H1 (cell line): ENCODE measurements around the gene RAD51B. TPM values are rescaled to one million over a fixed set of nuclear protein-coding genes. Genes with fewer than 3 reads are reported as not detected.
A peak's percentile ranks its signal among the peaks of the same experiment; 100 is the strongest.

Experiments used
- CTCF ChIA-PET: fragments of 300-600 bp; sonication (Branson Sonifier 250); formaldehyde crosslinking; loops from one replicate; lab custom pipeline; 2021; ENCODE audit not compliant: partially characterized antibody; lab: Charles Lee
- POLR2A ChIA-PET: fragments of 300-600 bp; sonication (Branson Sonifier 250); formaldehyde crosslinking; loops from one replicate; lab custom pipeline; 2021; ENCODE audit warnings: inconsistent platforms; ENCODE audit not compliant: partially characterized antibody; lab: Charles Lee
- DNase-seq, 2 experiments: peaks; one replicate each; pipeline versions ENCODE4 v3.0.0 to v3.0.0-alpha.2; 2010 to 2022; ENCODE audit warnings: low spot score in 2 of 2, low read depth in 1 of 2, mixed read lengths in 1 of 2
- FAIRE-seq: peaks from 2 replicates; lab custom pipeline; 2011; peaks lifted over from hg19 to GRCh38; lab: Jason Lieb, UNC
- H2AFZ ChIP-seq: 2 replicates; pipeline ENCODE4 v1.8.1; 2012; ENCODE audit warnings: low read length, inconsistent platforms
- H2AK5ac ChIP-seq: 2 replicates; pipeline ENCODE4 v1.6.1; 2013; ENCODE audit warnings: low read depth, low read length
- H2BK120ac ChIP-seq: replicated peaks from 2 replicates; pipeline ENCODE3; 2013; ENCODE audit warnings: low read depth, low read length, inconsistent platforms
- H2BK12ac ChIP-seq: 2 replicates; pipeline ENCODE4 v1.6.1; 2013; ENCODE audit warnings: low read depth, low read length
- H2BK15ac ChIP-seq: 2 replicates; pipeline ENCODE4 v1.6.1; 2013; ENCODE audit warnings: low read length
- H2BK20ac ChIP-seq: 2 replicates; pipeline ENCODE4 v1.6.1; 2013; ENCODE audit warnings: low read length
- H2BK5ac ChIP-seq: 2 replicates; pipeline ENCODE4 v1.6.1; 2013; ENCODE audit warnings: low read depth, low read length
- H3K14ac ChIP-seq: 2 replicates; pipeline ENCODE4 v1.6.1; 2013; ENCODE audit warnings: inconsistent platforms; ENCODE audit not compliant: insufficient read length
- H3K18ac ChIP-seq: 2 replicates; pipeline ENCODE4 v1.6.1; 2013; ENCODE audit warnings: low read length; ENCODE audit errors: extremely low read depth
- H3K23ac ChIP-seq: 2 replicates; pipeline ENCODE4 v1.6.1; 2013; ENCODE audit warnings: inconsistent platforms; ENCODE audit not compliant: insufficient read length
- H3K23me2 ChIP-seq: 2 replicates; pipeline ENCODE4 v1.6.1; 2013; ENCODE audit warnings: low read depth, low read length
- H3K27ac ChIP-seq: 2 replicates; pipeline ENCODE4 v1.6.1; 2011; ENCODE audit warnings: low read depth, low read length, inconsistent platforms
- H3K27me3 ChIP-seq, 4 experiments: replicated peaks in 1 of 4; 1 replicate in 1 of 4; 2 replicates in 3 of 4; pipeline versions ENCODE4 v1.6.1 to v1.8.1; 2011 to 2013; ENCODE audit warnings: low read length in 3 of 4, mild to moderate bottlenecking in 3 of 4, inconsistent platforms in 2 of 4, mixed read lengths in 2 of 4, moderate library complexity in 1 of 4; ENCODE audit not compliant: control insufficient read depth in 3 of 4, insufficient read depth in 3 of 4; ENCODE audit errors: extremely low read depth in 1 of 4
- H3K36me3 ChIP-seq, 4 experiments: 2 replicates each; pipeline versions ENCODE4 v1.6.1 to v1.8.1; 2011 to 2013; ENCODE audit warnings: mild to moderate bottlenecking in 4 of 4, low read length in 3 of 4, moderate library complexity in 2 of 4, control low read depth in 1 of 4, inconsistent platforms in 1 of 4; ENCODE audit not compliant: insufficient read depth in 4 of 4, control insufficient read depth in 2 of 4
- H3K4ac ChIP-seq: replicated peaks from 2 replicates; pipeline ENCODE3; 2013; ENCODE audit warnings: low read length, low read depth, mixed read lengths, inconsistent platforms; ENCODE audit not compliant: insufficient read length
- H3K4me1 ChIP-seq, 4 experiments: replicated peaks in 1 of 4; 1 replicate in 1 of 4; 2 replicates in 3 of 4; pipeline versions ENCODE4 v1.6.1 to v1.8.1; 2011 to 2013; ENCODE audit warnings: low read length in 3 of 4, inconsistent platforms in 2 of 4, mixed read lengths in 1 of 4; ENCODE audit not compliant: insufficient read depth in 4 of 4, control insufficient read depth in 3 of 4
- H3K4me2 ChIP-seq, 2 experiments: 2 replicates each; pipeline versions ENCODE4 v1.6.1 to v1.8.1; 2011 to 2013; ENCODE audit warnings: low read depth in 2 of 2, low read length in 2 of 2, control low read depth in 1 of 2, inconsistent platforms in 1 of 2, mild to moderate bottlenecking in 1 of 2; ENCODE audit not compliant: insufficient read depth in 1 of 2
- H3K4me3 ChIP-seq, 4 experiments: fragments of 200-600, 300-600 bp in 1 of 4; sonication (generic), shearing (Covaris generic), sonication (Bioruptor Twin) in 1 of 4; 2 replicates each; pipeline versions ENCODE4 v1.5.1 to v1.8.1; 2011 to 2016; ENCODE audit warnings: low read length in 4 of 4, low read depth in 3 of 4, control low read depth in 2 of 4, inconsistent platforms in 2 of 4, mild to moderate bottlenecking in 2 of 4, mixed read lengths in 1 of 4, moderate library complexity in 1 of 4; ENCODE audit not compliant: insufficient read depth in 2 of 4; ENCODE audit errors: extremely low read depth in 1 of 4
- H3K56ac ChIP-seq: replicated peaks from 2 replicates; pipeline ENCODE3; 2013; ENCODE audit warnings: low read depth, mild to moderate bottlenecking, mixed read lengths, low read length, inconsistent platforms; ENCODE audit not compliant: insufficient read length
- H3K79me1 ChIP-seq: 2 replicates; pipeline ENCODE4 v1.6.1; 2013; ENCODE audit warnings: low read depth, low read length, control low read depth
- H3K79me2 ChIP-seq, 2 experiments: 2 replicates each; pipeline versions ENCODE4 v1.6.1 to v1.8.1; 2012 to 2013; ENCODE audit warnings: low read length in 2 of 2, mild to moderate bottlenecking in 2 of 2, inconsistent platforms in 1 of 2; ENCODE audit not compliant: insufficient read depth in 2 of 2, control insufficient read depth in 1 of 2
- H3K9ac ChIP-seq, 4 experiments: replicated peaks in 1 of 4; 1 replicate in 1 of 4; 2 replicates in 3 of 4; pipeline versions ENCODE4 v1.6.1 to v1.8.1; 2011 to 2013; ENCODE audit warnings: low read depth in 3 of 4, low read length in 3 of 4, control low read depth in 2 of 4, mild to moderate bottlenecking in 2 of 4, moderate library complexity in 2 of 4, inconsistent platforms in 1 of 4; ENCODE audit errors: extremely low read depth in 1 of 4
- H3K9me3 ChIP-seq, 2 experiments: 2 replicates each; pipeline versions ENCODE4 v1.6.1 to v1.8.1; 2012 to 2013; ENCODE audit warnings: mild to moderate bottlenecking in 2 of 2, moderate library complexity in 2 of 2, control low read depth in 1 of 2, inconsistent platforms in 1 of 2, low read depth in 1 of 2, low read length in 1 of 2, mixed read lengths in 1 of 2; ENCODE audit not compliant: insufficient read depth in 2 of 2
- H4K20me1 ChIP-seq, 2 experiments: replicated peaks in 1 of 2; 2 replicates each; pipeline versions ENCODE3 to v1.8.1; 2011 to 2013; ENCODE audit warnings: inconsistent platforms in 2 of 2, low read length in 2 of 2, mild to moderate bottlenecking in 1 of 2; ENCODE audit not compliant: insufficient read depth in 2 of 2, control insufficient read depth in 1 of 2
- H4K5ac ChIP-seq: 2 replicates; pipeline ENCODE4 v1.6.1; 2013; ENCODE audit warnings: low read length, low read depth, mixed read lengths, inconsistent platforms; ENCODE audit not compliant: insufficient read length
- H4K8ac ChIP-seq: 2 replicates; pipeline ENCODE4 v1.8.0; 2013; ENCODE audit warnings: mild to moderate bottlenecking, moderate library complexity, low read length, inconsistent platforms; ENCODE audit not compliant: insufficient read depth; ENCODE audit errors: extremely low read depth
- H4K91ac ChIP-seq: replicated peaks from 2 replicates; pipeline ENCODE3; 2013; ENCODE audit warnings: low read length, mixed read lengths, inconsistent platforms; ENCODE audit not compliant: insufficient read length
- BCL11A ChIP-seq, 2 experiments: IDR thresholded peaks; one replicate each; pipeline ENCODE4 v1.6.1; 2011; ENCODE audit warnings: low read depth in 2 of 2, low read length in 2 of 2, mild to moderate bottlenecking in 2 of 2
- CTCF ChIP-seq, 3 experiments: IDR thresholded peaks; 1 replicate in 2 of 3; 2 replicates in 1 of 3; pipeline versions ENCODE4 v1.5.1 to v1.6.1; 2011; ENCODE audit warnings: low read length in 3 of 3, mild to moderate bottlenecking in 3 of 3, inconsistent platforms in 2 of 3, low read depth in 1 of 3, moderate library complexity in 1 of 3; ENCODE audit not compliant: insufficient read depth in 1 of 3; ENCODE audit errors: control extremely low read depth in 1 of 3
- KDM5A ChIP-seq: fragments of 200-600 bp; IDR thresholded peaks from 2 replicates; pipeline ENCODE4 v1.7.1; 2012; ENCODE audit warnings: mild to moderate bottlenecking, low read length, inconsistent platforms, mixed read lengths
- MAX ChIP-seq: IDR thresholded peaks from 2 replicates; pipeline ENCODE4 v1.6.1; 2012; ENCODE audit warnings: inconsistent platforms
- NRF1 ChIP-seq: IDR thresholded peaks from 2 replicates; pipeline ENCODE4 v1.6.1; 2011; ENCODE audit warnings: mild to moderate bottlenecking, low read depth, low read length, improper control_type of control experiment
- PHF8 ChIP-seq: fragments of 200-600 bp; sonication (generic); conservative IDR thresholded peaks from 2 replicates; pipeline ENCODE4 v1.7.1; 2012; ENCODE audit warnings: low read depth, mild to moderate bottlenecking, inconsistent platforms, low read length, moderate library complexity
- RXRA ChIP-seq: IDR thresholded peaks from 2 replicates; pipeline ENCODE4 v1.6.1; 2011; ENCODE audit warnings: low read depth, mild to moderate bottlenecking, low read length, moderate library complexity; ENCODE audit not compliant: insufficient read depth
- TAF1 ChIP-seq: IDR thresholded peaks from 2 replicates; pipeline ENCODE4 v1.6.1; 2011; ENCODE audit warnings: mild to moderate bottlenecking, low read depth, low read length
- YY1 ChIP-seq: IDR thresholded peaks from 2 replicates; pipeline ENCODE4 v1.6.1; 2011; ENCODE audit warnings: low read depth, mild to moderate bottlenecking, low read length
- WGBS, 2 experiments: shearing (Covaris generic) in 1 of 2; methylation state at CpG; one replicate each; pipeline versions ENCODE4 v1.1.6 to v1.1.7; 2013 to 2015; ENCODE audit warnings: low lambda C conversion rate in 2 of 2, mixed read lengths in 2 of 2, inconsistent platforms in 1 of 2, low coverage in 1 of 2, missing lambda C conversion rate in 1 of 2; ENCODE audit not compliant: insufficient replicate concordance in 2 of 2, insufficient coverage in 1 of 2, insufficient read length in 1 of 2; ENCODE audit errors: extremely low coverage in 1 of 2, missing lambda C conversion rate in 1 of 2; 5-methylcytosine and 5-hydroxymethylcytosine counted together
- polyA plus RNA-seq, 7 experiments: library from polyadenylated mRNA; depleted of rRNA in 3 of 7; stranded (reverse) in 5 of 7; unstranded in 2 of 7; fragments of >200 nt in 5 of 7; fragments of 200-250 nt in 2 of 7; gene quantifications; 1 replicate in 5 of 7; 2 replicates in 1 of 7; 4 replicates in 1 of 7; pipeline versions ENCODE4 v1.2.1 to v1.2.3, GENCODE V29; 2011 to 2013; ENCODE audit warnings: missing spikeins in 2 of 7, mixed read lengths in 2 of 7
- total RNA-seq: library from RNA; stranded (reverse); fragmentation: NEBNext Ultra II Directional; extraction: Animal tissue kit (Norgen Biotek cat#: 25700); gene quantifications from 2 replicates; pipeline ENCODE4 v1.2.1, GENCODE V29; 2021

Gene RAD51B
- total and polyA plus RNA-seq, 2 of the 8 experiments (the other 6 are each of a cell fraction or from before 2014, with no cell fraction given): 3.9 to 14.9 TPM

DNA sequence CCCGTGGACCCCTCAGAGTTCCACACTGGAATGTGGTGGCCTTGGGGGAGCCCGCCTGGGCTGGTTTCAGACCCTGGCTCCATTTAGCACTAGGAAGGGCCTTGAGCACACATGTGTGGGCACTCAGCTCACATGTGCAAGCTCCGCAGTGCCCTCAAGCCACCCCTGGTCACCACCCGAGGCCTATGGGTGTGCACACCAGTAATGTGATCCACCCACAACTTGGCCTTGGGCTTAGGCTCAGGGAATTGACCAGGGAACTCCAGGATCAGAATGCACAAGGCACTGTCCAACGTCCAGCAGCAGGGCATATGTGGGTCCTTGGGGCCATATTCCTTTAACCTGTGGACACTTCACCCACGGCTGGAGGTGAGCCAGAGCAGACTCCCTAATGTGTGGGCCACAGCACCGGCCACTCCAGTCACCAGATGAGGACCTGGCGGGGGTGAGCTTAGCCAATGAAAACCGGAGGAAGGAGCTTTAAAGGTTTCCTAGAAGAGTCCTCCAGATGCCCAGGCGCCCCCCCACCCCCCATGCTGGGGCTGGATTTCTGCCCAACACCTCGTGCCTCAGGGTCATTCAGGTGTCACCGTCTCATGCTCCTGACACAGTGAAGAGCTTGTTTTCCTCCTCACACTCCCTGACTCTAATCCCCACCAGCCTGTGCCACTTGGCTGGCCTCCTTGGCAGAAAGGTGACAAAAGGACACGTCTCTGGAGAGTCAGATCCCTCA lies 764.1 kb downstream of the RAD51B start:
- Histone ChIP-seq H2BK15ac (no peak overlapping the region), H3K27ac (no peak overlapping the region), H2AK5ac (no peak overlapping the region; the same call in 1 of the 2 replicates), H3K36me3 (no peaks in the 10 kb centered on the region), H4K20me1 (no peaks in the 10 kb centered on the region), H4K8ac (no peak overlapping the region), H3K23ac (no peak overlapping the region), H3K9me3 (no peaks in the 10 kb centered on the region), H3K23me2 (no peaks in the 10 kb centered on the region), H2BK20ac (0 out of 2 replicates have a peak overlapping the region, but pooled peaks have one; percentile 15), H3K4ac (no peak overlapping the region), H3K18ac (0 out of 2 replicates have a peak overlapping the region, but pooled peaks have one; percentile 15), H2BK12ac (peak overlapping the region; percentile 35; the same call in 1 of the 2 replicates), H3K4me3 (no peak overlapping the region), H3K27me3 (no peaks in the 10 kb centered on the region; a peak in 1 of 7 replicates), H3K14ac (no peak overlapping the region), H4K91ac (no peak overlapping the region), H2BK5ac (no peak overlapping the region), H3K56ac (no peak overlapping the region), H4K5ac (no peak overlapping the region), H3K4me1 (peaks cover 11 to 33% (median 19%) of the 10 kb centered on the region in 4 experiments), H3K79me1 (no peaks in the 10 kb centered on the region), H3K4me2 (no peak overlapping the region), H3K79me2 (no peaks in the 10 kb centered on the region), H3K9ac (no peak overlapping the region), H2BK120ac (no peak overlapping the region), H2AFZ (no peak overlapping the region)
- ChIA-PET CTCF (interaction anchor here (0.7 to 1.4 kb wide), 2 partner anchors 14 to 60 kb away, joined by 3 to 4 read pairs; no protein-coding TSS in a partner anchor), POLR2A (interaction anchor here (1.1 kb wide), 1 partner anchor 10 kb away, joined by 6 read pairs; no protein-coding TSS in a partner anchor)
- 91% methylated on average over 12 of the region's 13 CpGs; no CpG with 5 or more reads in 1 of the 2 experiments for WGBS, 2 experiments
- DNase-seq (no peak), FAIRE-seq (no peak)
- TF ChIP-seq MAX (no peak), YY1 (no peak), RXRA (no peak), BCL11A (IDR thresholded peaks at IDR 0.05; ENCODE audit: low read depth in 2 of 2, low read length in 2 of 2) (no peak), NRF1 (no peak), PHF8 (no peak), CTCF (IDR thresholded peaks at IDR 0.05; ENCODE audit: control extremely low read depth in 1 of 3, insufficient read depth in 1 of 3, low read depth in 1 of 3, low read length in 3 of 3) (no peak), TAF1 (no peak), KDM5A (no peak)
